DMS 273 treated with DMSO at 0.1 percent for 48 hours (cell line): Measurements from ENCODE around the gene CACNA2D4.

Experiments
- DNase-seq: peaks from one replicate; lab custom pipeline; 2025; lab: John Stamatoyannopoulos, UW

The CACNA2D4 gene

GRCh38 chr12:1778911-1779310 is 139.5 kb downstream of the CACNA2D4 start:
- DNase-seq = no peak

DNA sequence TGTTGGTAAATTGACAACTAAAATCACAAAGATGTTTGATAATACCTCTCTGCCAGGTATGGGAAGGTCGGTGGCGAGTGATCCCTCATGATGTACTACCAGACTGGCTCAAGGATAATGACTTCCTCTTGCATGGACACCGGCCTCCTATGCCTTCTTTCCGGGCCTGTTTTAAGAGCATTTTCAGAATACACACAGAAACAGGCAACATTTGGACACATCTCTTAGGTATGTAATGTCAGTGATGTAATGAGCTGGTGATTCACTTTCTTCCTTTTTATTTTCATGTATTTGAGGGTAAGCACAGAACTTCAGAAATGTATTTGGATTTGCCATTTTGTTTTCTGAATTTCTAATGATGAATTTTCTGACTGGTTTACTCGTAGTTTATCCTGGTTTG is 140.7 kb downstream of the CACNA2D4 start:
- no peak for DNase-seq

GRCh38 chr12:1776170-1776921 is 142.1 kb downstream of the CACNA2D4 start:
- DNase-seq = no peak

DNA sequence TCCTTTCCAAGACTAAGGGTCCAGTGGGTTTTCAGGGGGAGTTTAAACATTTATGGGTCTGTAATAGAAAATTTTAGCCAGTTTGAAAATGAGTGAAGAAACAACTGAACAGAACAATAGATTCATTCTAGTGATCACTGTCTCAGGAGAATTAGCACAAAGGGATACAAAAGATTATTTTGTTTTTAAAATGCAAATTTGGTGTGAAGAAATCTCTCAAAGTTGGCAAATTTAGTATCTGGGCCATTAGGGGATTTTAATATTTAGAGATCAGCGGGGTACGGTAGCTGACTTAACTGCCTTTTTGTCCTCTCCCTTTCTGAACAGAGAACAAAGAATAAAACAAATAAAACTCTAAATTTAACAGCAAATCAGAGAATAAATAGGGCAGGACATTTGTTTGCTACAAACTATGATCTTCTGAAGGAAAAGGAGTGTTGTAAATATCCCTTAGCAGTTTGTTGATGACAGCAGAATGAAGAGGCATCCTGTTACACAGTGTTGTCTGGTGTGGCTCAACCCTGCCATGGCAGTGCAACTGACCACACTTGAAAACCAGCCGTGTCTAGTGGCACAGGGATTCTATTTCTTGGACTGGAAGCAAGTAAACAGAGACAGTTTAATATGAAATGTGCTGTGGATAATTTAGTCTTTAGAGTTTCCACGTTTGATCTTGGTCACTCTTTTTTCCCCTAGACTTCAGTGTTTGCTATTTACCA is 144.4 kb downstream of the CACNA2D4 start:
- no peak for DNase-seq

GRCh38 chr12:1769809-1770494 is 148.5 kb downstream of the CACNA2D4 start:
- DNase-seq = no peak

- peak; percentile 50 for DNase-seq
Observed at GRCh38 chr12:1768615-1769014, 149.8 kb downstream of the CACNA2D4 start.

GRCh38 chr12:1767407-1768090 is 150.9 kb downstream of the CACNA2D4 start:
- no peak for DNase-seq

DNA sequence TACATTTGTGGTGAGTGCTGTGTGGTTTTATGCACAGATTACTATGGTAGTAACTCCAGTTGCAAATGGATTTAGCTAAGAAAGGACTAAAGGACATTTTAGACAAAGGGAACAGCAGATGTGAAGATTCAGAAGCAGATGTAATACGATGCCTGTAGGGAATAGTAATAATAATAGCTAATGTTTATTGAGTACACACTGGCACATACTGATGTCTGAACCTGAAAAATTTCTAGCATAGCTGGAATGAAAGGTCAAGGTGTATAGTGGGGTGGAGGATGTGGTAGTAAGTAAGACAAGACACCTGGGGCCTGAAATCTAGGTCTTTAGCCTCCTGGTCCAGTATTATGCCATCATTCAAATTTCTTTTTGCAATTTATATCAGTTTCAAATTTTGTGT is 152.3 kb downstream of the CACNA2D4 start:
- peak; percentile 7 for DNase-seq

GRCh38 chr12:1763153-1763552 is 155.3 kb downstream of the CACNA2D4 start:
- no peak for DNase-seq

DNA sequence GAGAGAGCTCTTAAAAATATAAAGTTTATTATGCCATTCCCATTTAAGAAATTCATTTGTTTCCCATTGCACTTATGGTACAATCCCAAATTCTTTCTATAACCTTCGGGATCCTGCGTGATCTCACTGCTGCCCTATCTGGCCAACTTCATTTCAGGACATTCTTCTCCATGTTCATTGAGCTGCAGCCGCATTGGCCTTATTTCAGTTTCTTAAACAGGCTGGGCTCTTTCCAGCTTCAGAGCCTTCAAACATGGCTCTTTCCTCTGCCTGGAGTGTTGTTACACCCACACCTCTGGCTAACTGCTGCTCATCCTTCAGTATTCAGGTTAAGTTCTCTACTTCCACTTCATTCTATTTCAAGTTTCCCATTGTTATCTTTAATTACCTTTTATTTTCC is 156.6 kb downstream of the CACNA2D4 start:
- no peak for DNase-seq

DNA sequence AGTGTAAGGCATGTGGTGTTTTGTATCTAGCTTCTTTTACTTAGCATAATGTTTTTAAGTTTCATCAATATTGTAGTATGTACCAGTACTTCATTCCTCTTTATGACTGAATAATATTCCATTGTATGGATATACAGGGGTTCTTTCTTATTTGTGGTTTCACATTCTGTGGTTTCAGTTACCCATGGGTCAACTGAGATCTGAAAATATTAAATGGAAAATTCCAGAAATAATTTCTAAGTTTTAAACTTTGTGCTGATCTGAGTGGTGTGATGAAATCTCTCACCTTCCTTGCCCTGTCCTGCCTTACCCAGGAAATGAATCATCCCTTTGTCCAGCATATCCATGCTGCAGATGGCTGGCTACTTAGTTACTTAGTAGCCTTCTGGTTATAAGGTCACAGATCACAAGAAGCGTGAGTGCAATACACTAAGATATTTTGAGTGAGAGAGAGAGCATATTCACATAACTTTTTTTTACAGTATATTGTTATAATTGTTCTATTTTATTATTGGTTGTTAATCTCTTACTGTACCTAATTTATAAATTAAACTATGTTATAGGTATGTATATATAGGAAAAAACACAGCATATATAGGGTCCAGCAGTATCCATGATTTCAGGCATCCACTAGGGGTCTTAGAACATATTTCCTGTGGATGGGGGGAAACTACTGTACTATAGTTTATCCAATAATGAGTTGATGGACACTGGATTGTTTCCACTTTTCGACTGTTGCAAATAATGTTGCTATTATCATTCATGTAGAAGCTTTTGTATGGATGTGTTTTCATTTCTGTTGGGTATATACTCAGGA is 157.7 kb downstream of the CACNA2D4 start:
- no peak for DNase-seq

DNA sequence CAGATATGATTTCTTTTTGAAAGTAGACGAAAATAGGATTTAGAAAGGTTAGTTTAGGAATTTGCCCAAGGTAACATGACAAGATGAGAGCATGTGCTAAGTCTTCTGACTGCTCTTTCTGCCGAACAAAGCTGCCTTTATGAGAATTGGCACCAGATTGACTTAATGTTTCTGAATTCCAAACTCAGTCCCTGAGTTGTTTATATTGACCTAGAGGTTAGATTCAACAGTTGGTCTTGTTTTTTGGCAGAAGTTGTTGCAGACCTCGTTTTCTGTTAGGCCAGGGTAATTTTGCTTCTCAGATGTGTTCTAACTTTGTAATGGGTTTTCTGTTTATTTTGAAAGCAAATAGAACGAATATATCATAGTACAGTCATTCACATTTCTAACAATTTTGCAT is 159.6 kb downstream of the CACNA2D4 start:
- peak; percentile 26 for DNase-seq

DNA sequence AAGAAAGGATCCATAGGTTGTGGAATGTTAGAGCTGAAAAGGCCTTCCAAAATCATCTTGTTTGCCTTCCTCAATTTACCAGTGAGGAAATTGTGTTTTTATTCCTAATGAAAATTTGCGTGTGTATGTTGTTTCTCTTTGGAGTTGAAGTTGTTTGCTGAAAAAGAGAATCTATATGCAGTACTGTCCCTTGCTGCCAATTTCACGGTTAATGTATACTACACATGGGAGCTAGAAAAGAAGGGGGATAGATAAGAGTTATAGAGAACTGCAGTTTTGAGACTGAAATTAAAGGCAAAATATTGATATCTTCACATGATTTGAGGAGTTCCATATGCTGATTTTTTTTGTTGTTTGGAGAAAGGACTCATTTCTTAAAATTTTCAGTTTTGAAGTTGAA is 160.1 kb downstream of the CACNA2D4 start:
- no peak for DNase-seq

GRCh38 chr12:1750300-1750699 is 168.2 kb downstream of the CACNA2D4 start:
- DNase-seq = no peak

GRCh38 chr12:1749019-1749418 is 169.4 kb downstream of the CACNA2D4 start:
- DNase-seq = no peak

DNA sequence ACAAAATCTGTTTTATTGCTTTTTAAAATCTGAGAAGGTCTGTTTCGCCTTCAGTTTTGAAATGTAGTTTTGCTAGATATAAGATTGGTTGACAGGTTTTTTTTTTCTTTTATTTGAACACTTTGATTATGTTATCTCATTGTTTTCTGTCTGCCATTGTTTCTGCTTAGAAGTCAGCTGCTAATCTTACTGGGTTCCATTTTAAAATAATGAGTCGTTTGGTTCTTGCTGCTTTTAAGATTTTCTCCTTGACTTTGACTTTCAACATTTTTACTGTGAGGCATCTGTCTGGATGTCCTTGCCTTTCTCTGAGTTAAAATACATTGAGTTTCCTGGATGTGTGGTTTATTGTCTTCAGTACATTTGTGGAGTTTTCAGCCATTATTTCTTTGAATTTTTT is 170.8 kb downstream of the CACNA2D4 start:
- no peak for DNase-seq

GRCh38 chr12:1744932-1745331 is 173.5 kb downstream of the CACNA2D4 start:
- no peak for DNase-seq
